Sigmoid colon (tissue), 4 donors: ENCODE data around the gene TMEM255B.

Experiments
- CTCF ChIP-seq, 4 experiments: fragments of 450-650 bp in 3 of 4; fragments of 200-600 bp in 1 of 4; IDR thresholded peaks; one replicate each; pipeline ENCODE4 v1.5.1; 2016 to 2019; ENCODE audit warnings: antibody characterized with exemption in 4 of 4, mild to moderate bottlenecking in 3 of 4, moderate library complexity in 2 of 4
- EP300 ChIP-seq, 4 donors: sonication (generic); formaldehyde crosslinking; IDR thresholded peaks; one replicate each; pipeline ENCODE4 v1.6.1; 2017; ENCODE audit warnings: antibody characterized with exemption in 4 of 4
- POLR2A ChIP-seq, 2 donors: fragments of 450-650 bp; IDR thresholded peaks; one replicate each; pipeline ENCODE4 v1.6.1; 2016; ENCODE audit warnings: antibody characterized with exemption in 2 of 2, mild to moderate bottlenecking in 2 of 2, moderate library complexity in 2 of 2
- POLR2AphosphoS5 ChIP-seq, 4 donors: sonication (generic); formaldehyde crosslinking; IDR thresholded peaks; one replicate each; pipeline ENCODE4 v1.6.1; 2017; ENCODE audit warnings: antibody characterized with exemption in 4 of 4

- TF ChIP-seq CTCF (IDR thresholded peaks at IDR 0.05), result no peak
- no peak for TF ChIP-seq POLR2A (IDR thresholded peaks at IDR 0.05)
- TF ChIP-seq POLR2AphosphoS5 (IDR thresholded peaks at IDR 0.05), result no peak
- TF ChIP-seq EP300 (IDR thresholded peaks at IDR 0.05), result no peak
These were observed 28.8 kb upstream of the TMEM255B start for GRCh38 chr13:113730258-113730691.
